ENCODE measurements around the gene CRELD1. TPM values are rescaled to one million over a fixed set of nuclear protein-coding genes. Genes with fewer than 3 reads are reported as not detected.
"Not testable (repeated sequence)": the region's sequence is repeated elsewhere in the genome, so short reads cannot be mapped to it uniquely, and the experiment has no call there.

The CRELD1 gene
- total and polyA plus RNA-seq, 2 experiments from 2014 or later, result 43.9 to 82.9 TPM

DNA sequence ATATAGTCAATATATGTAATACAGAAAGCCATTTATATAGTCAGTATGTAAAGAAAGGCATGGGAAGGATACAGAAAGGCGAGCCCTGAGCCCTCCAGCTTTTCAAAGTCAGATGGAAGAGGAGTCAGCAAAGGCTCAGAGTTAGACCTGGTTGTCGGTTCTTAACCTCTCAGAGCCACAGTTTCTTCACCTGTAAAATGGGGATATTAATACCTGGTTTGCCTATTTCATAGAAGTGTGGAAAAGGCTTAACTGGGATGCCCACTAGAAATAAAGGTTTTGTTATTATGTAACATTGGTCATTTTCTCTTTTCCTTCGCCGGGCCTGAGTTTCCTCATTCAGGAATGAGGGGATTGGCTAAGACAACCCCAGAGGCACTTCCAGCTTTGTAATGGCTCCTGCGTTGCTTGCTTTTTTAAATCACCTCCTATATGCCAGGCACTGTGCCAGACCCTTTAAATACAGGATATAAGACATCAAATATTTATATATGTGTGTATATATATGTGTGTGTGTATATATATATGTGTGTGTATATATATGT lies 2.4 kb downstream of the CRELD1 start:
- Histone ChIP-seq H3K4me3 (no peak overlapping the region), H3K4me2 (peak overlapping the region; percentile 99)
- 96% methylated on average over 5 of the region's 5 CpGs for WGBS (ENCODE audit: low lambda C conversion rate, missing lambda C conversion rate)

DNA sequence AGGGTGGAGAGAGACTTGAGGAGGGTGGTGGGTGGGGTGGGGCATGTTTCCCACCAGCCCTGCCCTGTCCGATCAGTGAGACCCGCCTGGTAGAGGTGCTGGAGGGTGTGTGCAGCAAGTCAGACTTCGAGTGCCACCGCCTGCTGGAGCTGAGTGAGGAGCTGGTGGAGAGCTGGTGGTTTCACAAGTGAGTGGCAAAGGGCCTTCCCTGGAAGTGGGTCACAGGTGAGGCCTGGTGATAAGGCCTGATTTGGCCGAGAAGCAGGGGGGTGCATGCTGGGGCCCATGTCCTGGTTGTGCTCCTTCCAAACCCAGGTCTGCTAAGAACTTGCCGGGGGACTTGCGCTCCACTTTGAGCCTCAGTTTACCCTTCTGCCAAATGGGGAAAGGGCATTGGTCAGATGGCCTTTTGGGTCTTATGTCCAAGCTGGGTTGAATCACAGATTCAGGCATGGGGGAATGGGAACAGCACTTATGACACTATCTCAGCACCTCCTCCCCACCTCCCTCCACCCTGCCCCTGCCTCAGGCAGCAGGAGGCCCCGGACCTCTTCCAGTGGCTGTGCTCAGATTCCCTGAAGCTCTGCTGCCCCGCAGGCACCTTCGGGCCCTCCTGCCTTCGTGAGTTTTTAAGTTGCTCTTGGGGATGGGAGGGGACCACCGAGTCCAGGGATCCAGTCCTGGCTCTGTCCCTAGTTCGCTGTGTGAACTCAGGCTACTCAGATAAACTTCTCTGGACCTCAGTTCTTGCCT lies 4.0 kb downstream of the CRELD1 start:
- H2AFZ ChIP-seq, result no peak overlapping the region
- no peak overlapping the region for H3K27ac ChIP-seq
- no peak for DNase-seq (ENCODE audit: low spot score)
- no peaks in the 10 kb centered on the region for H3K9me2 ChIP-seq (replicated peaks; ENCODE audit: insufficient read depth)
- H4K20me1 ChIP-seq (ENCODE audit: insufficient read depth, poor library complexity, severe bottlenecking), result no peaks in the 10 kb centered on the region
- no peaks in the 10 kb centered on the region for H3K36me3 ChIP-seq (replicated peaks; ENCODE audit: insufficient read depth, low read depth)
- WGBS (ENCODE audit: low lambda C conversion rate, missing lambda C conversion rate), result 95% methylated on average over 11 of the region's 13 CpGs
- H3K4me1 ChIP-seq (ENCODE audit: insufficient read depth), result peaks cover 22% of the 10 kb centered on the region
- no peak overlapping the region for H3K4me3 ChIP-seq
- no peak overlapping the region for H3K4me2 ChIP-seq
- TF ChIP-seq, protein P1, sequence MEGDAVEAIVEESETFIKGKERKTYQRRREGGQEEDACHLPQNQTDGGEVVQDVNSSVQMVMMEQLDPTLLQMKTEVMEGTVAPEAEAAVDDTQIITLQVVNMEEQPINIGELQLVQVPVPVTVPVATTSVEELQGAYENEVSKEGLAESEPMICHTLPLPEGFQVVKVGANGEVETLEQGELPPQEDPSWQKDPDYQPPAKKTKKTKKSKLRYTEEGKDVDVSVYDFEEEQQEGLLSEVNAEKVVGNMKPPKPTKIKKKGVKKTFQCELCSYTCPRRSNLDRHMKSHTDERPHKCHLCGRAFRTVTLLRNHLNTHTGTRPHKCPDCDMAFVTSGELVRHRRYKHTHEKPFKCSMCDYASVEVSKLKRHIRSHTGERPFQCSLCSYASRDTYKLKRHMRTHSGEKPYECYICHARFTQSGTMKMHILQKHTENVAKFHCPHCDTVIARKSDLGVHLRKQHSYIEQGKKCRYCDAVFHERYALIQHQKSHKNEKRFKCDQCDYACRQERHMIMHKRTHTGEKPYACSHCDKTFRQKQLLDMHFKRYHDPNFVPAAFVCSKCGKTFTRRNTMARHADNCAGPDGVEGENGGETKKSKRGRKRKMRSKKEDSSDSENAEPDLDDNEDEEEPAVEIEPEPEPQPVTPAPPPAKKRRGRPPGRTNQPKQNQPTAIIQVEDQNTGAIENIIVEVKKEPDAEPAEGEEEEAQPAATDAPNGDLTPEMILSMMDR (IDR thresholded peaks at IDR 0.05; ENCODE audit: poor library complexity), result no peak
- TF ChIP-seq EZH2phosphoT487 (IDR thresholded peaks at IDR 0.05; ENCODE audit: low read depth, severe bottlenecking, unreplicated experiment) (no peak), EZH2 (IDR thresholded peaks at IDR 0.05; ENCODE audit: borderline replicate concordance) (no peak)
- H3K9me3 ChIP-seq (ENCODE audit: low read depth), result no peaks in the 10 kb centered on the region
- no peaks in the 10 kb centered on the region for H3K27me3 ChIP-seq
- peaks cover 26% of the 10 kb centered on the region for H3K79me2 ChIP-seq

More for the DNA sequence above, 2.4 kb downstream of the CRELD1 start:
- H3K36me3 ChIP-seq (replicated peaks; ENCODE audit: insufficient read depth, low read depth), result no peaks in the 10 kb centered on the region
- DNase-seq (ENCODE audit: low spot score), result no peak
- no peak overlapping the region for H2AFZ ChIP-seq
- TF ChIP-seq, protein P1 (IDR thresholded peaks at IDR 0.05; ENCODE audit: poor library complexity), result no peak
- TF ChIP-seq EZH2phosphoT487 (IDR thresholded peaks at IDR 0.05; ENCODE audit: low read depth, severe bottlenecking, unreplicated experiment) (no peak), EZH2 (IDR thresholded peaks at IDR 0.05; ENCODE audit: borderline replicate concordance) (no peak)
- no peaks in the 10 kb centered on the region for H4K20me1 ChIP-seq (ENCODE audit: insufficient read depth, poor library complexity, severe bottlenecking)
- no peaks in the 10 kb centered on the region for H3K9me3 ChIP-seq (ENCODE audit: low read depth)
- H3K27me3 ChIP-seq, result no peaks in the 10 kb centered on the region
- peaks cover 26% of the 10 kb centered on the region for H3K79me2 ChIP-seq
- no peak overlapping the region for H3K27ac ChIP-seq
- H3K4me1 ChIP-seq (ENCODE audit: insufficient read depth), result peaks cover 29% of the 10 kb centered on the region
- H3K9me2 ChIP-seq (replicated peaks; ENCODE audit: insufficient read depth), result no peaks in the 10 kb centered on the region

DNA sequence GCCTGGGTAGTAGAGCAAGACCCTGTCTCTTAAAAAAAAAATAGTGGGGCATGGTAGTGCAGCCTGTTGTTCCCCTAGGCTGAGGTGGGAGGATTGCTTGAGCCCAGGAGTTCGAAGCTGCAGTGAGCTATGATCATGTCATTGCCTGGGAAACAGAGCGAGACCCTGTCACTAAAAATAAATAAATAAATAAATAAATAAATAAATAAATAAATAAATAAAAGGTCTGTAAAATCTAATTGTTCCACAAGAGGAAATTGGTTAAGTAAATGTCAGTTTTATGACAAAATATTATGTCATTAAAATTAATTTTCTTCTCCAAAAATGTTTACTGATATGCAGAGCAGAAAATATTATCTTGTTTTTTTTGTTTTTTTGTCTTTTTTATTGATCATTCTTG lies 5.3 kb downstream of the CRELD1 start:
- no peaks in the 10 kb centered on the region for H3K9me3 ChIP-seq (ENCODE audit: low read depth)
- peaks cover 15% of the 10 kb centered on the region for H3K4me1 ChIP-seq (ENCODE audit: insufficient read depth)
- H3K9me2 ChIP-seq (replicated peaks; ENCODE audit: insufficient read depth), result no peaks in the 10 kb centered on the region
- H4K20me1 ChIP-seq (ENCODE audit: insufficient read depth, poor library complexity, severe bottlenecking), result no peaks in the 10 kb centered on the region
- peaks cover 26% of the 10 kb centered on the region for H3K79me2 ChIP-seq
- WGBS (ENCODE audit: low lambda C conversion rate, missing lambda C conversion rate), result 95% methylated on average over 2 of the region's 2 CpGs
- no peaks in the 10 kb centered on the region for H3K36me3 ChIP-seq (replicated peaks; ENCODE audit: insufficient read depth, low read depth)
- no peak overlapping the region for H3K27ac ChIP-seq
- no peaks in the 10 kb centered on the region for H3K27me3 ChIP-seq
- H2AFZ ChIP-seq, result no peak overlapping the region
- H3K4me2 ChIP-seq, result no peak overlapping the region
- DNase-seq (ENCODE audit: low spot score), result no peak
- no peak overlapping the region for H3K4me3 ChIP-seq
- TF ChIP-seq EZH2phosphoT487 (IDR thresholded peaks at IDR 0.05; ENCODE audit: low read depth, severe bottlenecking, unreplicated experiment) (no peak), EZH2 (IDR thresholded peaks at IDR 0.05; ENCODE audit: borderline replicate concordance) (no peak)
- TF ChIP-seq, protein P1 (IDR thresholded peaks at IDR 0.05; ENCODE audit: poor library complexity), result no peak

DNA sequence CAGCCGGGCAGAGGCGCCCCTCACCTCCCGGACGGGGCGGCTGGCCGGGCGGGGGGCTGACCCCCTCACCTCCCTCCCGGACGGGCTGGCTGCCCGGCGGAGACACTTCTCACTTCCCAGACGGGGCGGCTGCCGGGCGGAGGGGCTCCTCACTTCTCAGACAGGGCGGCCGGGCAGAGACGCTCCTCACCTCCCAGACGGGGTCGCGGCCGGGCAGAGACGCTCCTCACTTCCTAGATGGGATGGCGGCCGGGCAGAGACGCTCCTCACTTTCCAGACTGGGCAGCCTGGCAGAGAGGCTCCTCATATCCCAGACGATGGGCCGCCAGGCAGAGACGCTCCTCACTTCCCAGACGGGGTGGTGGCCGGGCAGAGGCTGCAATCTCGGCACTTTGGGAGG lies 6.3 kb downstream of the CRELD1 start:
- not testable (repeated sequence) for DNase-seq (ENCODE audit: low spot score); H3K36me3 ChIP-seq (replicated peaks; ENCODE audit: insufficient read depth, low read depth)
- 97% methylated on average over 23 of the region's 32 CpGs for WGBS (ENCODE audit: low lambda C conversion rate, missing lambda C conversion rate)

More for the DNA sequence above, 6.3 kb downstream of the CRELD1 start:
- H3K4me1 ChIP-seq (ENCODE audit: insufficient read depth); H3K4me2 ChIP-seq; H4K20me1 ChIP-seq (ENCODE audit: insufficient read depth, poor library complexity, severe bottlenecking); H3K27ac ChIP-seq; H3K9me3 ChIP-seq (ENCODE audit: low read depth); H2AFZ ChIP-seq; H3K9me2 ChIP-seq (replicated peaks; ENCODE audit: insufficient read depth); H3K27me3 ChIP-seq; H3K4me3 ChIP-seq: not testable (repeated sequence)
- peaks cover 18% of the 10 kb centered on the region for H3K79me2 ChIP-seq

Measured in hepatocyte (in vitro differentiated cells).